HUES48 (cell line): ENCODE measurements around the gene VAMP5.

ENCODE experiments used
- H3K27ac ChIP-seq: one replicate; pipeline ENCODE4 v1.7.0; 2013; ENCODE audit warnings: low read depth, low read length, inconsistent platforms
- H3K27me3 ChIP-seq: 2 replicates; pipeline ENCODE4 v1.6.1; 2013; ENCODE audit warnings: mild to moderate bottlenecking, low read length; ENCODE audit not compliant: control insufficient read depth, insufficient read depth
- H3K36me3 ChIP-seq: 2 replicates; pipeline ENCODE4 v1.6.1; 2013; ENCODE audit warnings: low read length; ENCODE audit not compliant: control insufficient read depth, insufficient read depth
- H3K4me1 ChIP-seq: 2 replicates; pipeline ENCODE4 v1.6.1; 2013; ENCODE audit warnings: mild to moderate bottlenecking, low read length; ENCODE audit not compliant: control insufficient read depth, insufficient read depth
- H3K4me3 ChIP-seq: 2 replicates; pipeline ENCODE4 v1.5.1; 2013; ENCODE audit warnings: mild to moderate bottlenecking, low read depth, low read length
- H3K9ac ChIP-seq: 2 replicates; pipeline ENCODE4 v1.6.1; 2013; ENCODE audit warnings: mild to moderate bottlenecking, low read depth, low read length, moderate library complexity
- H3K9me3 ChIP-seq: 2 replicates; pipeline ENCODE4 v1.6.1; 2013; ENCODE audit warnings: low read length; ENCODE audit not compliant: control insufficient read depth, insufficient read depth

The VAMP5 gene, protein sequence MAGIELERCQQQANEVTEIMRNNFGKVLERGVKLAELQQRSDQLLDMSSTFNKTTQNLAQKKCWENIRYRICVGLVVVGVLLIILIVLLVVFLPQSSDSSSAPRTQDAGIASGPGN

DNA sequence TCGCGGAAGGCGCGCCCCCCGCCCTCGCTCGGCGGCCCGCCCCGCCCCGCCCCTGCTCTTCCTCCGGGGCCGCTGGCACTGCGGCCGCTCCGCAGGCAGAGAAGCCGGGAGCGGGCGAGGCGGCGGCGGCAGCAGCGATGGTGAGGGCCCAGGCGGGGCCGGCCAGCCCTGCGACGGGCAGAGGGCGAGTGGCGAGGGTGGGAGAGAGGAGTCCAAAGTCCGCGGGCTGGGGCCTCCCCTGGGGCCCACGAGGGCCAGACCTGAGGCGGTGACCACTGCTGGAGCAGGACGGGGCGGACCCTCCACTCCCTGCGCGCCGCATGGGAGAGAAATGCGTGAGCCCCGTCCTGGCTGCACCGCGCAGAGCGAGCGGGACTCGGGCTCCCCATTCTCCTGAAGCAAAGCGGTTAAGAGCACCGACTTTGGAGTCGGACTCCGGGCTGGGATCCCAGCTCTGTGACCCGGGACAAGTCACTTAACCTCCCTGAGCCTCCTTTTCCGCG is at the start of gene VAMP5:
Gene VAMP5, plus strand, starts transcription at position 78 of the 503 bp plus-strand sequence. Its CDS starts 60 bp downstream, at position 138.
- H3K4me3 ChIP-seq: peak within 1 kb of the TSS; percentile 68

DNA sequence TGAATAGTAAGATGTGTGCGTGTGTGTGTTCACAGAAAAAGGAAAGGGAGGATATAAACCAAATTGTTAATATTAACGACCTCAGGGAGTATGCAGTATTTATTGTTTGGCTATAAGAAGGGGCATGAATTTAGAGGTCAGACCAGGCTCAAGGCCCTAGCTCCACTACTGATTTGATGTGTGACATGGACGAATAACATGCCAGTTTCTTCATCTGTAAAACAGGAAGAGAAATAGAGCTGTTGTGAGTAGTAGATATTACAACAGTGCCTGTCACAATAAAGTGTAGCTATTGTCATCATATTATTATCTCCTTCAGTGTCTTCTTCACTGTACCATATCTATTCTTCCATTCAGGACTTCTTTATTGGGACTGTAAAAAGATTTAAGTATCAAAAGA is 49.4 kb upstream of the VAMP5 start:
- Histone ChIP-seq H3K9me3 (no peaks in the 10 kb centered on the region), H3K36me3 (no peaks in the 10 kb centered on the region), H3K27ac (no peak overlapping the region), H3K9ac (no peak overlapping the region), H3K27me3 (no peaks in the 10 kb centered on the region), H3K4me1 (peaks cover 9% of the 10 kb centered on the region), H3K4me3 (no peak overlapping the region)

More for the DNA sequence above, at the start of gene VAMP5:
- Histone ChIP-seq H3K9me3 (no peaks in the 10 kb centered on the region), H3K27ac (no peak within 1 kb of the TSS), H3K36me3 (no peaks in the 10 kb centered on the region), H3K4me1 (peaks cover 8% of the 10 kb centered on the region), H3K9ac (no peak within 1 kb of the TSS), H3K27me3 (peaks cover 33% of the 10 kb centered on the region)

GRCh38 chr2:85536479-85536878 is 47.8 kb upstream of the VAMP5 start:
- no peaks in the 10 kb centered on the region for H3K27me3 ChIP-seq
- H3K36me3 ChIP-seq: peaks cover 11% of the 10 kb centered on the region
- no peak overlapping the region for H3K4me3 ChIP-seq
- H3K4me1 ChIP-seq: peaks cover 16% of the 10 kb centered on the region
- no peak overlapping the region for H3K9ac ChIP-seq
- H3K9me3 ChIP-seq: no peaks in the 10 kb centered on the region
- H3K27ac ChIP-seq: no peak overlapping the region

DNA sequence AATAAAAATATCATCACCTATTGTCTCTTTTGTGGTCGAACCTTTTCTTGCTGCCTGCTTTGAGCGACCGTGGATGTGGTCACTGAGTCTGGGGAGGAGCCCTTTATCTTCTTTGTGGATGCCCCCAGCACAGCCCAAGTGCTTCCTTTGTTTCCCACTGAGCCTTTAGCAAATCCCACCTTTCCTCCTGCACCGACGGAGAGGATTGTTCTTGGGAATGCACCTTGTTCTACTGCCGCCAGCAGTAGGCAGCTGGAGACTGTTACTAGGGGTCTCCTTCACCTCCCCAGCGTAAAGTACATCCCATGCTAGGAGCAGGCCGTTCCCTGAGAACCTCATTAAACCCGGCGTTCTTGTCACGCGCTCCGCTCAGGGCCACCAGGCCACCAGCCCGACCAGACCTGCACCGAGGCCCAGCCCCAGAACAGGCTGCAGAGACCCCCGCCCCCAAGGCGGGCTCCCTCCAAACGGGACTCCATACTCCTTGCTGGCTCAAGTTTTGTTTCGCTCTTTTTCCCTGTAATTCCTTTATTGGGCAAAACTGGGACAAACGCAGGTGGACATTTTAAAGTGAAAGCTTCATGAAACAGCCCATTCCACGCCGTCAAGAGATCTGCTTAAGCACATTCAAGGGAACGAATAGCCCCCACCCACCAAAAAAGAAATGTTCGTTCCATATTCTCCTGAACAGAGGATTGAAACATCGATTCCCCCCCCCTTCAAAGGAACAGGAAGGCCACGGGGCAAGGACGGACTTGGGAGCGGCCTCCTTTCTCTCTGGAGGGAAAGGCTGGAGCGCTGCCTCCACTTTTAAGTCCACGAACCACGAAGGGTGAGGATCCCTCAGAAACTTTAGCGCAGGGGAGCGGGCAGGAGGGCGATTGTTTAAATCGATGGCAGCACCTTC is 46.4 kb upstream of the VAMP5 start:
- Histone ChIP-seq H3K36me3 (peaks cover 25% of the 10 kb centered on the region), H3K27me3 (no peaks in the 10 kb centered on the region), H3K9me3 (no peaks in the 10 kb centered on the region), H3K4me1 (peaks cover 23% of the 10 kb centered on the region), H3K27ac (peak overlapping the region; percentile 100), H3K9ac (peak overlapping the region; percentile 98), H3K4me3 (peak overlapping the region; percentile 96)

DNA sequence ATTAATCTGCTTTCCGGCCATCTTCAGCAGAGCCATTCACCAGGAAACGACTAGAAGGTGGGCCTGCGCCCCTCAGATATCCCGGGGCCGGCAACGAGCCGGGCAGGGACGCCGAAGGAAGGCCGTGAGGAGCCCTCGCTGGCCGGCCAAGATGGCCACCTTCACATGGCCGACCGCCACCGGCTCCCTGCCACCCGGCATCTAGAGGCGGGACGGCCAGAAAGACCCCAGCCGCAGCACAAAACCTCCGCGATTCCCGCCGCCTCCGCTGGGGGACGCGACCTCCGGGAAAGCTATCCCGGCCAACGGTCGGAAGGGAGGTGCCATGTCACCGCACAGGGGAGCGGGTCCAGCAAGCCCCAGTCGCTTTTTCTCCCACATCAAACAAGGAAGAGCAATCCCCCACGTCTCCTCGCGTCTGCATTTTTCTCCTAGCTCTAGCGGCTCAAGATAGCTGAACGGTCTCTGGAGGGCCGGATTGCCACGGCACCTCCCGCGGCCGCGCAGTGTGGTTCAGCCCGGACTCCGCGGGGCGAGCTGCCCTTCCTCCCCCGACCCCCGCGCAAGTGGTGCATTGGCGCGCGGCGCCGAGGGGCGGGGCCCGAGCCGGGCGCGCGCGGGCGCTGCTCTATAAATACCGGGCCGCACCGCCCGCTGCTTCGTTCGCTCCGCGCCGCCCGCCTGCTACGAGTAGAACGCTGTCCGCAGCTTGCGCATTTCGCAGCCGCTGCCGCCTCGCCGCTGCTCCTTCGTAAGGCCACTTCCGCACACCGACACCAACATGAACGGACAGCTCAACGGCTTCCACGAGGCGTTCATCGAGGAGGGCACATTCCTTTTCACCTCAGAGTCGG is 45.5 kb upstream of the VAMP5 start, which contains the start of gene MAT2A:
Gene MAT2A, plus strand, starts transcription at position 662 of the 854 bp plus-strand sequence. Its CDS starts 120 bp downstream, at position 782.
- Histone ChIP-seq H3K36me3 (peaks cover 34% of the 10 kb centered on the region), H3K9me3 (no peaks in the 10 kb centered on the region), H3K27ac (peak within 1 kb of the TSS; percentile 100)

DNA sequence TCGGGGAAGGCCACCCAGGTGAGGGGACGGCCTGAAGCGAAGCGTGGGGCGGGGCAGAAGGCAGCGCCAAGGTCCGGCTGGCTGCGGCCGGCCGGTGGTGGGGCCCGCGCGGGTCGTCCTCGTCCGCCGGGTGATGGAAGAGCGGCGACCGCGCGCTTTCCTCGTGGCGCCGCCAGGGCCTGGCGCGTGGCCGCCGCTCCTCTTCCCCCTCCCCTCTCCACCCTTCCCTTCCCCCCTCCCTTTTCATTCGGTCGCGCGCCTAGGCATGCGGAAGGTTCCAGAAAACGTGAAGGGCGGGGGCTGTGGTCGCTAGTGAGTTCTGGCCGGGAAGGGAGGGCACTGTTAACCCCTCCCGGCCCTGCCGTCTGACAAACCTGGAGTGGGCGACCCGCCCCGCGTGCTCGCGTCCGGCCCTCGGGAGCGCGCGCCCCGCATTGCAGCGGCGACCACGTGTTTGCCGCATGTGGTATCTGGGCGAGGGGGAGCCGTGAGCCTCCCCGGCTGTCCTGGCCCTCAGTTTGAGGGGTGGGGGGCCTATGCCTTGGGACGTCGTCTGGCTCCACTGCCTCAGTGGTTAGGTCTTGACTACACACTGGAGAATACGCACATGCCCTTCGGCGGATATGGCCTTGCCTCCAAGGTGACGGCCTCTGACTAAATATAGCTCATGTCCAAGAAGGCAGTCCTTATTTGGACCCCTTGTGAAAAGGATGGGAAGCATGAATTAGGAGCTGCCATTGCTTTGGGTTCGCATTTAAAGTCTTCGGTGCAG is 44.7 kb upstream of the VAMP5 start:
- H3K9ac ChIP-seq: peak overlapping the region; percentile 98
- H3K36me3 ChIP-seq: peaks cover 42% of the 10 kb centered on the region
- no peaks in the 10 kb centered on the region for H3K9me3 ChIP-seq
- H3K27me3 ChIP-seq: no peaks in the 10 kb centered on the region
- H3K4me3 ChIP-seq: peak overlapping the region; percentile 96
- peak overlapping the region; percentile 100 for H3K27ac ChIP-seq
- H3K4me1 ChIP-seq: peaks cover 23% of the 10 kb centered on the region

More for the DNA sequence above, 45.5 kb upstream of the VAMP5 start, which contains the start of gene MAT2A:
- Histone ChIP-seq H3K4me3 (peak within 1 kb of the TSS; percentile 96), H3K4me1 (peaks cover 23% of the 10 kb centered on the region), H3K27me3 (no peaks in the 10 kb centered on the region), H3K9ac (peak within 1 kb of the TSS; percentile 98)

DNA sequence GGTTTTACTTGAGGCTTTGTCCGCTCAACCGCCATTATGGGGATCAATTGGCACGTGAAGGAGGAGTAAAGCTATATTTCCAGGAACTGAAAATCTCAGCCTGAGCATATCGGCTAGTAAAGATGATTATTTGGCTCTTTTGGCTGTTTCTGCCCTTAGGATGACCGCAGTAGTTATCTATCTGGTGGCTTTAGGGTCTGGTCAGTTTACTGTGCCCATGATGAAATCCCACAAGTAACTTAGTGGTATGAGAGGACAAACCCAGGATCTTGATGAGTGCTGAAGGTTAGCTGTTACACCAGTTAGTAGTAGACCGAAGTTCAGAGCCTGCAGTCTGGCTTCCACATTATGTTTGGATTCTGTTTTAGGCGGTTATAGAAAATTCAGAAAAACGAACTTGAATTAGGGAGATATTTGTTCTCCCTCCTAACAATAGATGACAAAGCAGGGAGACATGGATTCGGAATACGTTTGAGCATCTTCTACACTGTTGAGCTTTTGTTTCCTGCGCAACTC is 44.0 kb upstream of the VAMP5 start:
- peaks cover 23% of the 10 kb centered on the region for H3K4me1 ChIP-seq
- H3K9me3 ChIP-seq: no peaks in the 10 kb centered on the region
- H3K36me3 ChIP-seq: peaks cover 48% of the 10 kb centered on the region

GRCh38 chr2:85541262-85541661 is 43.0 kb upstream of the VAMP5 start:
- Histone ChIP-seq H3K27ac (peak overlapping the region; percentile 3), H3K9ac (peak overlapping the region; percentile 98; the same call in 1 of the 2 replicates), H3K9me3 (no peaks in the 10 kb centered on the region)

More for the DNA sequence above, 44.0 kb upstream of the VAMP5 start:
- H3K27me3 ChIP-seq: no peaks in the 10 kb centered on the region
- H3K4me3 ChIP-seq: peak overlapping the region; percentile 96
- peak overlapping the region; percentile 100 for H3K27ac ChIP-seq
- H3K9ac ChIP-seq: peak overlapping the region; percentile 98

DNA sequence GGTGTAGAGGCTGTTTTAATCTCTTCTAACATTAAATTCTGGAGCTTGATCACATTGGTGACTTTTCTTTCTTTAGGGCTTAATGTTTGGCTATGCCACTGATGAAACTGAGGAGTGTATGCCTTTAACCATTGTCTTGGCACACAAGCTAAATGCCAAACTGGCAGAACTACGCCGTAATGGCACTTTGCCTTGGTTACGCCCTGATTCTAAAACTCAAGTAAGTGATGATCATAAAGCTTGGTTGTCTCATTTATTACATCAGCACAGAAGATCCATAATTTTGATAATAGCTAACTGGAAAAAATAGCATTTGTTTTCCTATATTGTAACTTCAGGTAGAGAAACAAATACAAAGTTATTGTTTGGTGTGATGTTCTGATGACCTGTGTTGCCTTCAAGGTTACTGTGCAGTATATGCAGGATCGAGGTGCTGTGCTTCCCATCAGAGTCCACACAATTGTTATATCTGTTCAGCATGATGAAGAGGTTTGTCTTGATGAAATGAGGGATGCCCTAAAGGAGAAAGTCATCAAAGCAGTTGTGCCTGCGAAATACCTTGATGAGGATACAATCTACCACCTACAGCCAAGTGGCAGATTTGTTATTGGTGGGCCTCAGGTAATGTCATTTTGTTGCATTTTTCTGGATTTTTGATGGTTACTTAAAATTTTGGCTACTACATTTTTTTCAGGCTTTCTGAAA is 42.3 kb upstream of the VAMP5 start:
- Histone ChIP-seq H3K4me3 (peak overlapping the region; percentile 96), H3K27ac (peak overlapping the region; percentile 3), H3K9me3 (no peaks in the 10 kb centered on the region), H3K9ac (peak overlapping the region; percentile 98; the same call in 1 of the 2 replicates), H3K36me3 (peaks cover 57% of the 10 kb centered on the region), H3K27me3 (no peaks in the 10 kb centered on the region), H3K4me1 (peaks cover 20% of the 10 kb centered on the region)

More at GRCh38 chr2:85541262-85541661, 43.0 kb upstream of the VAMP5 start:
- no peaks in the 10 kb centered on the region for H3K27me3 ChIP-seq
- peaks cover 23% of the 10 kb centered on the region for H3K4me1 ChIP-seq
- H3K36me3 ChIP-seq: peaks cover 57% of the 10 kb centered on the region
- peak overlapping the region; percentile 96 for H3K4me3 ChIP-seq
